ENCODE measurements around the gene LEPR. TPM values are rescaled to one million over a fixed set of nuclear protein-coding genes. Genes with fewer than 3 reads are reported as not detected.
A peak's percentile ranks its signal among the peaks of the same experiment; 100 is the strongest.

Gene LEPR
- total RNA-seq, 1 experiment from 2014 or later: 1.6 TPM

DNA sequence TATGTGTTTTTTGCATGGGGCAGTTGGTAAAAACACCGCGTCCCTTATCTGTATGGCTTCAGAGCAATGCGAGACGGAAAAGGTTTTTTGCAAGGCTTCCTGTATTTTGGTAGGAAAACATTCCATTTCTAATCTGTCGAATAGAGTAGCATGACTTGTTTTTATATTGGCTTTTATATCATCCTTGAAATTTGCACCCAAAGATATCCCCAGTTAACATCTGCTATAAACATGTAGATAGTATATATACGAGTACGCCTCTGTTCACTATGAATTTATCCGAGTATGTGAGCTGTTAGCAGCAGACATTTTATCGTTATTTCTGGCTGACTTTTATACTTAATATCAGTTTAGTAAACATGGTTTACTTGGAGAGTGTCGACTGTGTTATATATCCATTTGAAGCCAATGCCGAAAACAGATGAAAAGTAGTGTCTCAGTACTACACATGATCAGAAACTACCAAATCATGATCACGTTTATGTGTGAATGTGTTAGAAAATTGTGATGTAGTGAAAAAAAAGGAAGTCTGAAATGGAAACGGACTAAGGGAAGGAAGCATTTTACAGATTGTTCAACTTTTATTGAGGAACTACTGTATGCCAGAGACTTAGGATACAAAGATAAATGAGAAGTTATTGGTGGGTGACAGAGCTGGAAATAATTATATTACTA, 1.0 kb downstream of the LEPR start:
- TSS peak; percentile 55 for BruUV-seq (replicated peaks)
- intact Hi-C loops (cut with micrococcal nuclease; ENCODE audit: unreplicated experiment): loop anchor here (5.0 kb wide), 1 partner anchor 169 kb away; no protein-coding TSS in a partner anchor
- H3K4me1 ChIP-seq (ENCODE audit: insufficient read depth, low read length, poor library complexity, severe bottlenecking): peaks cover 5% of the 10 kb centered on the region
- peak overlapping the region; percentile 89 for H3K27ac ChIP-seq (ENCODE audit: low read depth, low read length, poor library complexity, severe bottlenecking)
- no peak for DNase-seq (ENCODE audit: low spot score)
- peaks cover 4% of the 10 kb centered on the region for H3K36me3 ChIP-seq (ENCODE audit: insufficient read depth, low read length, poor library complexity, severe bottlenecking)
- no peaks in the 10 kb centered on the region for H3K9me3 ChIP-seq (ENCODE audit: low read depth, low read length, poor library complexity, severe bottlenecking)
- no peak for TF ChIP-seq EZH2 (IDR thresholded peaks at IDR 0.05; ENCODE audit: borderline replicate concordance, low read depth, low read length, poor library complexity, severe bottlenecking)
- TF ChIP-seq, protein P1, sequence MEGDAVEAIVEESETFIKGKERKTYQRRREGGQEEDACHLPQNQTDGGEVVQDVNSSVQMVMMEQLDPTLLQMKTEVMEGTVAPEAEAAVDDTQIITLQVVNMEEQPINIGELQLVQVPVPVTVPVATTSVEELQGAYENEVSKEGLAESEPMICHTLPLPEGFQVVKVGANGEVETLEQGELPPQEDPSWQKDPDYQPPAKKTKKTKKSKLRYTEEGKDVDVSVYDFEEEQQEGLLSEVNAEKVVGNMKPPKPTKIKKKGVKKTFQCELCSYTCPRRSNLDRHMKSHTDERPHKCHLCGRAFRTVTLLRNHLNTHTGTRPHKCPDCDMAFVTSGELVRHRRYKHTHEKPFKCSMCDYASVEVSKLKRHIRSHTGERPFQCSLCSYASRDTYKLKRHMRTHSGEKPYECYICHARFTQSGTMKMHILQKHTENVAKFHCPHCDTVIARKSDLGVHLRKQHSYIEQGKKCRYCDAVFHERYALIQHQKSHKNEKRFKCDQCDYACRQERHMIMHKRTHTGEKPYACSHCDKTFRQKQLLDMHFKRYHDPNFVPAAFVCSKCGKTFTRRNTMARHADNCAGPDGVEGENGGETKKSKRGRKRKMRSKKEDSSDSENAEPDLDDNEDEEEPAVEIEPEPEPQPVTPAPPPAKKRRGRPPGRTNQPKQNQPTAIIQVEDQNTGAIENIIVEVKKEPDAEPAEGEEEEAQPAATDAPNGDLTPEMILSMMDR (conservative IDR thresholded peaks at IDR 0.05; ENCODE audit: low read depth, low read length): no peak
- peak overlapping the region; percentile 66 for H3K4me3 ChIP-seq (ENCODE audit: low read depth, low read length, poor library complexity, severe bottlenecking)
- H3K27me3 ChIP-seq (replicated peaks; ENCODE audit: insufficient read depth, low read depth, low read length, poor library complexity): no peaks in the 10 kb centered on the region
- CTCF ChIA-PET: interaction anchor here (0.6 kb wide), 1 partner anchor 193 kb away, joined by 3 read pairs; no protein-coding TSS in a partner anchor
- POLR2A ChIA-PET (ENCODE audit: low non-redundant PET): interaction anchor here (0.6 kb wide), 1 partner anchor 19 kb away, joined by 3 read pairs; no protein-coding TSS in a partner anchor

DNA sequence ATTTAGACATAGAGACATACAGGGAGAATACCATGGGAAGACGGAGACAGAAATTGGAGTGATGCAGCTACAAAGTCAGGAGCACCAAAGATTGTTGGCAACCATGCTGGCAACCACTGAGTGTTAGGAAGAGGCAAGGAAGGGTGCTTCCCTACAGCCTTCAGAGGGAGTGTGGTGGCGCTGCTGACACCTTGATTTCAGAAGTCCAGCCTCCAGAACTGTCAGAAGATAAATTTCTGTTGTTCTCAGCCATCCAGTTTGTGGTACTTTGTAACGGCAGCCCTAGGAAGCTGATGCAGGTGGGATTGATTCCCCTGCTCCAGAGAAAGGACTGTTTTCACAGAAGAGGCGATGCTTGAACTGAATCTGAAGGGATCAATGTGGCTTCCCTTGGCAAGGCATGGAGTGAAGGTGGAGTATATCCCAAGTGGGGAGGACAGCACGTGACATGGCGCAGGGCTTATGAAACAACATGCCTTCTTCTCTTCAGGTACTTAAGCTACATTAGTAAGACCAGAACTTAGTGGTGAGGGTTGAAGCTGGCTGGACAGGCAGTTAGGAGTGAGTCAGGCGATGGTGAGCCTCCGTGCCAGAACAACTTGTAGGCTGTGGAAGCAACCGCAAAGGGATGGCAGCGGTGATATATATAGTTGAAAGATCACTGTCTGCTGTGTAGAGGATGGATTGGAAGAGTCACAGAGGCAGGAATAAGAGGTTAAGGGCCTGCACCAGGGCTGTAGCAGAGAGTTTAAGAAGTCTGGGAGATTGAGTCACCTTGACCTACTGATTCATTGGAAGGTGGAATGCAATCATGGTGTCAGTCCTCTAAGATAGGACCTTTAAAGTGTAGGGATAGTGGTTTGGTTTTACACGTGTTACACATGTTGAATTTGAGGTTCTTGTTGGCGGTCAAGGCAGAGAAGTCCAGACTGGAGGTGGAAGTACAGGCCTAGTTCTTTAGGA, 2.1 kb downstream of the LEPR start:
- intact Hi-C loops (cut with micrococcal nuclease; ENCODE audit: unreplicated experiment): loop anchor here (5.0 kb wide), 1 partner anchor 170 kb away; no protein-coding TSS in a partner anchor
- no peaks in the 10 kb centered on the region for H3K9me3 ChIP-seq (ENCODE audit: low read depth, low read length, poor library complexity, severe bottlenecking)
- ChIA-PET POLR2A (ENCODE audit: low non-redundant PET) (interaction anchor here (0.6 kb wide), 1 partner anchor 17 kb away, joined by 4 read pairs; no protein-coding TSS in a partner anchor), CTCF (no interaction called here)
- no TSS peak for BruUV-seq (replicated peaks)
- no peaks in the 10 kb centered on the region for H3K27me3 ChIP-seq (replicated peaks; ENCODE audit: insufficient read depth, low read depth, low read length, poor library complexity)
- peaks cover 8% of the 10 kb centered on the region for H3K36me3 ChIP-seq (ENCODE audit: insufficient read depth, low read length, poor library complexity, severe bottlenecking)
- DNase-seq (ENCODE audit: low spot score): no peak
- H3K4me1 ChIP-seq (ENCODE audit: insufficient read depth, low read length, poor library complexity, severe bottlenecking): peaks cover 5% of the 10 kb centered on the region
- no peak overlapping the region for H3K27ac ChIP-seq (ENCODE audit: low read depth, low read length, poor library complexity, severe bottlenecking)
- no peak overlapping the region for H3K4me3 ChIP-seq (ENCODE audit: low read depth, low read length, poor library complexity, severe bottlenecking)
- TF ChIP-seq EZH2 (IDR thresholded peaks at IDR 0.05; ENCODE audit: borderline replicate concordance, low read depth, low read length, poor library complexity, severe bottlenecking): no peak
- TF ChIP-seq, protein P1 (conservative IDR thresholded peaks at IDR 0.05; ENCODE audit: low read depth, low read length): no peak

DNA sequence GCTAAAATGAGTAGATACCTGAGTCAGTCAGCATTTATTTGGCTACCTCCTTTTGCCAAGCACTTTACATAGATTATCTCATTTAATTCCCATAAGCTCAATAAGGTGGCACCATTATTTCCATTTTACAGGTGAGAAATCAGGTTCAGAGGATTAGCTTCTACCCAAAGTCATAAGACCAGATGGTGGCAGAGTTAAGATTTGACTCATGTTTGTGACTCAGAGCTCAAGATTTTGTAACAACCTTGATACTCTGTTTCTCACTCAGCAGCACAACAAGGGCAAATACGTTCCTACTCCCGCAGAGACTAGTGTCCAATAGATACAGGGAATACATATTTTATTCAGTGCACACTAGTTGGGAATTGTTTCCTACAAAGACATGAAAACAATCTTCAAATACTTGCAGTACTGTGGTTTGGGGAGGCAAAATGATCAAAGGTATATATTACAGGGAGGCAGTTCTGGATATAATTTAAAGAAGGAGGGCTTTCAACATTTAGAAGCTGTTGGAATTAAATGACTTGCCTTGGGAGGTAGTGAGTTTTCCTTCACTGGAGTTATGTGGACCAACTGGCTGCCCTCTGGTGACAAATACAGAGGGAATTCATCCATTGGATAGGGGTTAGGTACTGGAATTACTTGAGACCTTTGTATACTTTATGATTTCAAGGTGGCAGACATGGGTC, 3.6 kb downstream of the LEPR start:
- ChIA-PET CTCF (no interaction called here), POLR2A (ENCODE audit: low non-redundant PET) (no interaction called here)
- BruUV-seq (replicated peaks): no TSS peak
- intact Hi-C loops (cut with micrococcal nuclease; ENCODE audit: unreplicated experiment): loop anchor here (5.0 kb wide), 1 partner anchor 172 kb away; no protein-coding TSS in a partner anchor
- no peak for DNase-seq (ENCODE audit: low spot score)
- Histone ChIP-seq H3K36me3 (ENCODE audit: insufficient read depth, low read length, poor library complexity, severe bottlenecking) (peaks cover 8% of the 10 kb centered on the region), H3K9me3 (ENCODE audit: low read depth, low read length, poor library complexity, severe bottlenecking) (no peaks in the 10 kb centered on the region), H3K4me1 (ENCODE audit: insufficient read depth, low read length, poor library complexity, severe bottlenecking) (peaks cover 5% of the 10 kb centered on the region), H3K4me3 (ENCODE audit: low read depth, low read length, poor library complexity, severe bottlenecking) (no peak overlapping the region), H3K27ac (ENCODE audit: low read depth, low read length, poor library complexity, severe bottlenecking) (no peak overlapping the region), H3K27me3 (replicated peaks; ENCODE audit: insufficient read depth, low read depth, low read length, poor library complexity) (no peaks in the 10 kb centered on the region)
- TF ChIP-seq, protein P1 (conservative IDR thresholded peaks at IDR 0.05; ENCODE audit: low read depth, low read length): no peak
- TF ChIP-seq EZH2 (IDR thresholded peaks at IDR 0.05; ENCODE audit: borderline replicate concordance, low read depth, low read length, poor library complexity, severe bottlenecking): no peak

All from A673 (cell line).